GM21576 (cell line): Measurements from ENCODE around the gene ANKRD35.
"Not testable (repeated sequence)": the region's sequence is repeated elsewhere in the genome, so short reads cannot be mapped to it uniquely, and the experiment has no call there.

Experiments
- ATAC-seq: cut with Tn5 transposase; IDR thresholded peaks from one replicate; pipeline ENCODE4 v1.9.1; 2021; ENCODE audit warnings: mild to moderate bottlenecking, moderate library complexity; ENCODE audit not compliant: unreplicated experiment

The ANKRD35 gene

DNA sequence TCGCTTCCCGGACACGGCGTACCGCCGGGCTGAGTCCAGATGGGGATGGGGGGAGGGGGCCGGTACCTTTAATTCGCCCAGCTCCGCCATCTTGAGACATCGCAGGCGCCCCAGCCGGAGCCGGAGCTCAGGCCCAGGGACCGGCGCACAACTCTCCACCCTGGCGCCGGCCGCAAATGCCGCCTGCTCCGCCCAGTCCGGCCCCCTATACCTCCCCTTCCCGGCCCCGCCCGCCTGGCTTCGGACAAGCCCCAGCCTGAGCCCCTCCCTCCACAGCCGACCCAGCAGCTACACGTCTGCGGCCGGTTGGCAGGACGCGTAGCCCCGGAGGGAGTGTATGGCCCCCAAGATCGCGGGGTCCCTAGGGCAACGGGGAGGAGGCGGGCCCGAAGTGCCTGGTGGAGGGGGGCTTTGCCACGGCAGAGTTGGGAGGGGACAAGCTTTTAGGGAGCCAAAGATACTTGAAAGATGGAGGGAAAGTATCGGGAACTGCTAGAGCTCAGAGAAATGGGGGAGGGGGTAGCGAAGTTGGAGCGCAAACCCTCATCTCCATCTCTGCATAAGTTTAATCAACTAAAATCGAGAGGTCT is 26.7 kb downstream of the ANKRD35 start, which contains the start of gene PIAS3:
Gene PIAS3 (minus strand): TSS at position 181 of the 590 bp plus-strand sequence. CDS start 91 bp downstream, at position 90.
- ATAC-seq, result peak; percentile 85

DNA sequence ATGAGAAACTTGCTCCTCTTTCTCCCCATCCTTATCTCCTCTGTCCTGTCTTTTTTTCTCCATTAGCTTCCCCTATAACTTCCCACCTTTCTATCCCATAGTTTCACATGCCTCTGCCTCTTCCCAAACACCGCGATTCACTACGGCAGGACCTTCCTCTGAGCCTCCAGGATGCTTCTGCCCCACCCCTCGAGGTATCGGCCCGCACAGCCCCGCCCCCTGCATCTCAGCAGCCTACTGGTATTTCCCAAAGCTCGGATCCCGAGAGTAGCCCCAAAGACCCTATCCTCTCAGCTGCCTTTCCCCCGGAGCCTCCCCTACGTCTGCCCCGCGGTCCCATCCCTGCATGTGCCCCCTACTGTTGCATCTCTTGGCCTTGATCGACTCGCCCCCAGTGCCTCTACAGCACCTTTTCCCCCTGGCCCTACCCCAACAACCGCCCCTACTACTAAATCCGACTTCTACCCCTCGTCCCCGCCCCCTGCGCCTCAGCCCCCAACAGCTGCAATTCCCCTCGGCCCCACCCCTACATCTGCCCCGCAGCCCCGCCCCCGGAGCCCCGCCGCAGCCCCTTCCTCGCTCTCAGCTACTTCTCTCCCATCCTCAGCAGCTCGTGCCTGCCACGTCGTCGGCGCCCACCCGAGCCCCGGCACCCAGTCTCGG is 27.3 kb downstream of the ANKRD35 start:
- ATAC-seq, result no peak

DNA sequence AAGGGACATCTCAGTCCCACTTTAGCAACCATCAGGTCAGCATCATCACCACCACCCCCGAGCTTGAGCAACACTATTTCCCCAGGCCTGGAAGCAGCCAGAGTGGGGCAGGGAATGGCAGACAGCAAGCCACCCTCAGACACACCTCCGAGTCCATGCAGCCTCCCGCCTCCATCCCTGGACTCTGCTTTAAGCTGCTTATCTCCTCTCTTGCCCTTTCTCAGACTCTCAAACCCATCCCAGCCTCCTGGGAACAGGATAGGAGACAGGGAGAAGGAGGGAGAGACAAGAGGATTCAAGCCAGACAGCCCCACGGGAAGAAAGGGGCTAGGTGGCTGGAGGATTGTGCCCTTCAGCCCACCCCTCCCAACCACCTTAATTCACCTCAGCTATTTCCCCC is 28.5 kb downstream of the ANKRD35 start:
- no peak for ATAC-seq

DNA sequence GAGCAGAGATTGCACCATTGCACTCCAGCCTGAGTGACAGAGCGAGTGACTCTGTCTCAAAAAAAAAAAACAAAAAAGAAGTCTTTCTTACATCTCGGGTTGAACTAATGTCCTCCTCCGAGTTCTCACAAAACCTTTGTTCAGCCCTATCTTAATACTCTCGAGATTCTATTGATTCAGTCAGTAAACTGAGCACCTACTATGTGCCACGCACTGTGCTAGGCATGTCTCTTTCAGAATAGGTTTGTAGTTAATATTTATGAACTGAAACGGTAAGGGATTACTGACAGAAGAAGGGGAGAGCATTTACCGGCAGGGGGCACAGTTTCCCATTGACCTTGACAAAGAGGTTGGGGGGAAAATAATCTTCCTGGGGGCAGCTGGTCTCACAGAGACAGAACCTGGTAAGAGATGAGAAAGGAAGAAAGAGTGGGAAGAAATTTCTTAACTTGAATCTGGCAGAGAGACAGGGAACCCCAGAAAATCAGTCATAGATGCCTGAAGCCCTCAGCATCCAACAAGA is 30.2 kb downstream of the ANKRD35 start:
- ATAC-seq, result no peak

DNA sequence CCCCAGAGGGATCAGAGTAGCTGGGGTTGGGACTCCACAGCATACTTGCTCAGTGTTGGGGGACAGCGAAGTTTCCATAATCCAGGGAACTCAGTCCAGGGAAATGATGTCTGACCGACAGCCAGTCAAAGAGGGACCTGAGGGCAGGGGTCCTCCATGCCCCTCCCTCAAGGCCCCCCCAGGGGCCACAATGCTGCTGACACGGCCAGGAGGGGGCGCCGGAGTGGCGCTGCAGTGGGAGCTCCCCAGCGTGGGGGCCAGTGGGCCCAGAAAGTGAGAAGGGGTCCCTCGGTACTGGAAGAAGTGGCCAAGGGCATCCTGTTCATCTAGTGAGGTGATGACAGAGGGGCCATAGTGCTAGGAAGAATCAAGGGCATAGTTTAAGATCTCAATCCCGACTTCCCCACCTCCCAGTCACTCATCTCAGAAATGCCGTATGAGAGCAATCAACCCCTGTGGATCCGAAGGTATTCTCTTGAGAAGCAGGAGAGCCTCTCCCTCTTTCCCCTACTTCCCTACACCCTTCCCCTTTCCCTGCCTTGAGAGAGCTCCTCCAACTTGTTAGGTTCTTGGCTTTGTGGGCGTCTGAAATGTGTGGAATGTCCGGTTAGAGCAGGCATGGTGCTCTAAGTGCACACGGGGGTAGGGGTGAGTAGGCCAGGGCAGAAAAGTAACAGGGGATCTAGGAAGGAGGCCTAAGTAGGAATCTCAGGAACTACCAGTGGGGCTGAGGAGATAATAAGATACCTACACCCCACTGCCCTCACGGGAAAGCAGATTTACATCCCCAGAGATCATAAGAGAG is 36.1 kb downstream of the ANKRD35 start:
- no peak for ATAC-seq

DNA sequence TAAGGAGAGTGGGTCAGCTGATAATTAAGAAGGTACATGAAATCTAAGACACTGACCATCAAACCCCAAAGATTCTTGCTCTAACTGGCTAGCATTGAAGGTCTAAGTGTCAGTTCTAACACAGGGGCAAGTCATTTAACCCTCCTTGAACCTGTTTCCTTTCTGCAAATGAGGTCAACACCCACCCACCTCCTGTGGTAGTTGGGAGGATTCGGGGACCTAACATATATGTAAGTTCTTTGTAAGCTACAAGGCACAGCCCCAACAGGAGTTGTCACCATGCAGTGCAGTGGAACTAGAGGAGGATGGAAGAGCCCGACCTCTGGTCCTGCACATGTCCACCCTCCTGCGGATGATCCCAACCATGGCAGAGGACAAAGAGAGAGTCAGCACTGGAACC is 37.8 kb downstream of the ANKRD35 start:
- ATAC-seq, result no peak

DNA sequence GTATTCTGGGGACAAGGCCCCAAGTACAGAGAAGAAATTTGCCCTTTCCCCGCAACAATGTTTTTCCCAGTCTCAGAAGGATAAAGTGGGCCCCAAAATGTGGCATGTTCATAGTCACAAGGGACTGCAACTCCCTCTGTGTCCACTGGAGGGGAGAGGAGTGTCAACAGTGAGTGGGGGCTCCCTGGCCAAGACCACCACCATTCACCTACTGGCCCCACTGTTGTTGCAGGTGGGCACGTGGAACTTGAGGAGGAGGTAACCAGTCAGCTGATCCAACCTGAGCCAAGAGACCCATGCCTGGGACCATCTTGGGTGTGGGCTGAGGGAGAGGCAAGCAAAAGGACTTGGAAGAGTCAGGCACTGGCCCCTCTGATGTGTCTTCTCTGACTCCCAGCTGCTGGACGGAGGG is 39.5 kb downstream of the ANKRD35 start:
- no peak for ATAC-seq

DNA sequence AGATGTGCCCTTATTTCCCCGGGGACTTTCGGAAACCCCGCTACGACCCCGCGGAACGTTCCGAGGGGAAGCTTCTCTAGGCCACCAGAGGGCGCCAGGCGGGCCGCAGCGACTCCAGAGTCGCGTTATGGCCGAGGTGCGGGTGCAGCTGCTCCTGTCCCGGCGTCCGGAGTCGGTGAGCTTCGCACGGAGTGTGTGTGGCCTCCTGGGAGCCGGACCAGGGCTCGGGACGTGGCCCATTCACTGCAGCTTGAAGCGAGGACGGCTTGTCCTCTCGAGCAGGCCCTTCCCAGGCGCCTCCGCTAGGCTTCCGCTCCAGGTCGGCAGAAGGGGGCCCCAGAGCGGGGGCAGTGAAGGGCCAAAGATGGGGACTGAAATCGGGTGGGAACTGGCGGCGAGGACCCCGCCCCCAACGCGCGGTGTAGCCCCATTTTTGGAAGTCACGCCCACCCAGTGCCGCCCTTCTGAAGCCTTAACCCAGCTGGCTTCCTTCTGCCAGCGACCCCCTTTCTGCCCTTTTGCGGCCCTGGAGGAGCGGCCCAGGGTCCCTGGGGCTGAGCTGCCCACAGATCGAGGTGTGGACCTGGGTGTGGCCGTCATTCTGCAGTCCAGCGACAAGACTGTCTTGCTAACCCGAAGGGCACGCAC is 40.0 kb downstream of the ANKRD35 start, which contains the start of gene NUDT17:
Gene NUDT17 (plus strand): TSS at position 117 of the 648 bp plus-strand sequence. CDS start 11 bp downstream, at position 128.
- ATAC-seq, result peak; percentile 48

DNA sequence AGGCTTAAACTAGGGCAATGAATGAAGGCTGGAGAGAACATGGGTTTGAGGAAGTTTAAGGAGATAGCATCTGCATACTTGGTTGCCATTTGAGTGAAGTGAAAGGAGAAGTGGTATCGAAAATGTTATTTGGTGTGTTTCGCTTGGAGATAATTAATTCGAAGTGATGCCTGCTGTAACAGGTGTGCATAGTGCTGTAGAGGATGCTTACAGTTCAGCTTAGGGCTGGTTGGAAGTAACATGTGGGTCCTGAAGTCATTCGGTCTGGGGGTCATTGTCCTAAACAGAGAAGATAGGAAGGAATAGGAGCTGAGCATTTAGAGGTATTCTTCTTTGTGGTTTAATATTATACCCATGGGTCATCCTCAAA is 40.5 kb downstream of the ANKRD35 start:
- ATAC-seq, result peak; percentile 66

DNA sequence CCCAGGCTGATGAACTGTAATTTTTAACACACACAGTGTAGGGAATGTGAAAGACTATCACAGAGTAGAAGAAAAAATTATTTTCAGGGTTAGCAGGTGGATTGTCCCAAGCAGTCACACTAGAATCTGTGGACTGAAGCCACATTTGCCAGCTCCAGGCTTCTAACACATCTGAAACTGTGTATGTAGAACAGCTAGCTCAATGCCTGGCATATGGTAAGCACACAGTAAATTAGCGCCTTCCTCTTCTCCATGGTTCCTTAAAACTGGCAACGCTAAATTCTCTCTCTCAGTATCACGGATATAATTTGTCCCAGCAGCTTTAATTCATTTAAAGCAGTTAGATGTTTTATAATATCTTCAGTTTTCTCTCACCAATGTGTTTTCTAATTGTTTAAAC is 42.6 kb downstream of the ANKRD35 start:
- no peak for ATAC-seq

DNA sequence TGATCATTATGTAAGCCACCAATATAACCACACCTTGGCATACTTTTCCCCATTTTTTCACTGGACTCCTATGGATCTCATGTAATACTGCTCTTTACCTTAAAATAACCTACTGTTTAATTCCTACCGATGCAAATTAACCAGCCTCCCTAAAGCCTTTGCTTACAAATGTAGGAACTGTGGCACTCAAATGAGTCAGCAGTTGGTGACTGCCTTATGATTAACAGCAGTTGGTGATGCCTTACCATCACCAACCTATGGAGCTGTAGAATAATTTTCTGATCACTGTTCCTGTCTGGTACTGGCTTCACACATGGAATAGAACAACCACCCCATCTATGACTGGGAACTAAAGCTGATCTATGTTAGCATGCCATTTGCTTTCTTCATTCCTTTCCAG is 48.0 kb downstream of the ANKRD35 start:
- no peak for ATAC-seq

DNA sequence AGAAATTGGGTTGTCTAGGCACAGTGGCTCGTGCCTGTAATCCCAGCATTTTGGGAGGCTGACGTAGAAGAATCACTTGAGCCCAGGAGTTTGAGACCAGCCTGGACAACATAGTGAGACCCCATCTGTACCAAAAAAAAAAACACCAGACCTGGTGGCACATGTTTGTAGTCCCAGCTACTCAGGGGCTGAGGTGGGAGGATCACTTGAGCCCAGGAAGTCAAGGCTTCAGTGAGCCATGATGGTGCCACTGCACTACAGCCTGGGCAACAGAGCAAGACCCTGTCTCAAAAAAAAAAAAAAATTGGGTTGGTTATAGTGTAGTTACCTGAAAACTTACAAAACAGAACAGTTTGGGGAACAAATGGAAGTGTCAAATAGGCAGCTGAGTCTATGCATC is 54.9 kb downstream of the ANKRD35 start:
- not testable (repeated sequence) for ATAC-seq

DNA sequence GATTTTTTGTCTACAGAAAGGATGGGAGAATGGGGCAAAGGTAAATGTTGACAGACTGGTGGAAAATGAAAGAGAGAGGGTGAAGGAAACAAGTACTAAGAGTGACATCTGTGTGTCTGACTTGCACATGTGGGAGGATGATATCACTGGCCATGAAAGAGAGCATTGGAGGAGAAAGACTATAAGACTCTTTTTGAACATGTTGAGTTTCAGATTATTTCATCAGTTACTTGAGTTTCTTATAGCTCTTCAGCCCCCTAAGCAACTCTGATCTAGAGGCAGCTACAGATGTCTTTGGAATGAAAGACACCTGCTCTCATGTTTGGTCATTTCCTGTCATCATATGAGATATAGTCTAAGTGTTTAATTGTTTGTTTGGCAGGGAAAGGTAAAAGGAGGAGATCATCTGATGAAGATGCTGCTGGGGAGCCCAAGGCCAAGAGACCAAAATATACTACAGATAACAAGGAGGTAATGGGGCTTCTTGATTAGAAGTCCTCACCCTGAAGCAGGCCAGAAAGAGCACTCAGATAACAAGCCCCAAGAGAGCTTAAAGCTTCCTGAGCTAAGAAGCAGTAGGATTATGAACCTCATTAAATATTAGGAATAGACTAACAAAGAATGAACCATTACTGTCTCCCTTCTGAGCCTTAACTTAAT is 57.2 kb downstream of the ANKRD35 start:
- ATAC-seq, result peak; percentile 38

DNA sequence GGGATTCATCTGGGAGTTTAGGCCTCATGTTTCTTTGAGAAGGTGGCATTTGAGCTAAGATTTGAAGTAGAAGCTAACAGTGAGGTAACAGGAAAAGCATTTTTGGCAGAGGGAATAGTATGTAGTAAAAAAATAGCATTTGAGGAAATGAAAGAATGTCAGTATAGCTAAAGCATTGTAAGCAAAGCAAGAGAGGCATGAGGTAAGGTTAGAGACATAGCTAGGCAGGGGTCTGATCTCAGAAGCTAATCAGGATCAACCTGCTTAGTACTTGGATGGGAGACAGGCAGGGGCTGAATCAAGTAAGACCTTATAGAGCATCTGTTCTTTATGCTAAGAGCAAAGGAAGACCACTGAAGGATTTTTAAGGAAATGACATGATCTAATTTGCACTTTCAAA is 57.7 kb downstream of the ANKRD35 start:
- no peak for ATAC-seq

DNA sequence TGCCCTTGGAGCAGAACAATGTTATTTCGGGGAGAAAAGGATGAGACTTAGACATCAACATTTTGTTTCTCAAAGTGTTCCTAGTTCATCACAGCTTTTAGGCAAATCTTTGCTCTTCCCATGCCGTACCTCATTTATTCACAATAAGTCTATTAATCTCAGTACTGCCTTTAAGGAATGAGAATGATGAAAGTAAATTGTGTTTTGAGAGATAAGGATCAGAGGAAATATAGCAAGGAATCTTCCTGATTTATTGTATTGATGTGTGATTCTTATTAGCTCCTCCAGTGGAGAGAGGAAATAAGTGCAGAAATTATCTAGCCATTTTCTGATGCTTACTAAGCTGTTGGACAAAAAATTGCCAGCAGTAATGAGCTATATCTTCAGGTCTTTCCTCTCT is 59.6 kb downstream of the ANKRD35 start:
- no peak for ATAC-seq

DNA sequence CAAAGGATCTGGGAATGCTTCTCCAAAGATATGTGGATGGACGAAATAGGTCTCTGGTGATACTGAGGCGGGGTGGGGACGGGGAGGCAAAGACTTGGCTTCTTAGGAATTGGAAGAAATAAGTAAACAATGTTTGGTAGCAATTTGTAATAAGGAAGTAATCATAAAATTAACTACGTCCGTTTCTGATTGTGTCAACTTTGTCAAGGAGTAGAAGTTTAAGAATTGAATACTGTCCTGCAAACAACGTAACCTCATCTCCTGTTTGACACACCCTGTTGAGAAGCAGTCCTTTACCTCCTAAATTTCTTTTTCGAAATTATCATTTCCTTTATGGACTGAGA is 61.2 kb downstream of the ANKRD35 start:
- no peak for ATAC-seq

DNA sequence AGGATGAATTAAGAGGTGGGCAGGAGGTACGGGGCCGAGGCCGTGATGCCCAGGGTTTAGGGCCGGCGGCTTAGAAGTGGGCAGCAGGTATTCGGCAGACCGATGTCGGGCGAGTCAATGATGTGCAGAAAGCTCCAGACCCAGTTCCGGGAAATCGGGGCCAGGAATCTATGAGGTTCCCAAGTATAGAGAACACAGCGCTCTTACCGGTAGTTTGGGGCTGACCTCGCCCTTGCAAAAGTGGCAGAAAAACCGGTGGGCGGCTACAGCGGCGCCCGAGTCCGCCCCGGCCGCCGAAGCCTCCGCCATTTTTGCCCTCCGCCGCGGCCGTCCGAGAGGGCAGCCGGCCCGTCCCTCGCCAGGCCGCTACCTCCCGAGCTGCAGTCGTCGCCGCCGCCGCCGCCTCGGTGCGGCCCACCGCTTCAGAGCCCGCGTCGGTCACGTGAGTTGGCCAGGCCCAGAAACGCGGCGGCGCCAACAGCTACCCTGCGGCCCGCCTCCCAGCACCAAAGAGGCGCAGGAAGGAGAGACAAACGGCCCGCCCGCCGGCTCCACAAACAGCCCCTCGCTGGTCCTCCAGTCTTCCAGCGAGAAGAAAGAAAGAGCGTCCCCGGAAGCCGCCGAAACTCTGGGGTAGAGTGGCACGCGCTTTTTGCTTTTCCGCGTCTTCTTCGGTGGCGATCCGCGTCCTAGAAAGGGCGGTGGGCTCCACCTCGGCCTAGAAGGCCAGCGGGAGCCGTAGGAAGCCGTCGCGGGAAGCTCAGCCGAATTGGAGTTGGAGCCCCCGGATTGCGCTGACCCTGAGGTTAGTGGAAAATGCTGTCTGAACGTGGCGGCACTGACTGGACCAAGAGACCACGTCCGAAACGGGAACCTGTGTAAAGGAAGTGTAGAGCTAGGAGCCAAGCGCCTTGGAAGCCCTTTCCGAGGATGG is 61.8 kb downstream of the ANKRD35 start, which contains the start of the genes POLR3C and RNF115:
Gene POLR3C (plus strand): TSS at position 636 of the 934 bp plus-strand sequence. CDS start 1,577 bp downstream, outside the sequence.
Gene RNF115 (minus strand): TSS at position 531 of the 934 bp plus-strand sequence. CDS start 222 bp downstream, at position 309.
- ATAC-seq, result peak; percentile 76

DNA sequence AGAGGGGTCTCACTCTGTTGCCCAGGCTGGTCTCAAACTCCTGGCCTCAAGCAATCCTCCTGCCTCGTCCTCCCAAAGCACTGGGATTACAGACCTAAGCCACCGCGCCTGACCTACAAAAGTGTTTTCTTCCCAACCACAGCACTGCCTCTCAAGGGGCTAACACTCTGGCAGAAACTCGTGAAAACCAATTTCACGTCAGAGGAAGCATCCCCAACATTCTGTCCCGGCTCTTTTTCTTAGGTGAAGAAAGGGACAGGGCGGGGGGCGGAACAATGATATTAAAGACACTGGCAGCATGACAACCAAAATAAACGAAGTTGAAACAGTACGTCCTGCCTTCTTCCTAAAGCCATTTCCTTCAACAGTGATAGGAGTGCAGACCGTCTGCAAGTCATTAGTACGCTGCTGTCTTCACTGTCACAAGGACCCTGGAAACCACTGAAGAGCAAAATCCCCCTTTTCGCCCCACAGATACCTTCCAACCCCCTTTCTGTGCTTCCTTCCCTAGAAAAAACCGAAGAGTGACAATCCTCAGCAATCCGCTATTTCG is 62.8 kb downstream of the ANKRD35 start:
- not testable (repeated sequence) for ATAC-seq

DNA sequence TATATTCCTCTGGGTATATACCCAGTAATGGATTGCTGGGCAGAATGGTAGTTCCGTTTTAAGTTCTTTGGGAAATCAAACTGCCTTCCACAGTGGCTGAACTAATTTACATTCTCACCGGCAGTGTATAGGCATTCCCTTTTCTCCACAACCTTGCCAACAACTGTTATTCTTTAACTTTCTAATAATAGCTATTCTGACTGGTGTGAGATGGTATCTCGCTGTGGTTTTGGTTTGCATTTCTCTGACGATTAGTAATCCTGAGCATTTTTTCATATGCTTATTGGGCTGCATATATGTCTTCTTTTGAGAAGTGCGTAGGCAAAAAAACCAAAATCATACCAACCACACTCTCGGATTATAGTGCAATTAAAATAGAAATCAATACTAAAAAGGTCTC is 67.6 kb downstream of the ANKRD35 start:
- not testable (repeated sequence) for ATAC-seq
